H1 (cell line): ENCODE results near the gene PIP5K1C. TPM values are rescaled to one million over a fixed set of nuclear protein-coding genes. Genes with fewer than 3 reads are reported as not detected.

Experiments used
- CTCF ChIA-PET: fragments of 300-600 bp; sonication (Branson Sonifier 250); formaldehyde crosslinking; loops from one replicate; lab custom pipeline; 2021; ENCODE audit not compliant: partially characterized antibody; lab: Charles Lee
- POLR2A ChIA-PET: fragments of 300-600 bp; sonication (Branson Sonifier 250); formaldehyde crosslinking; loops from one replicate; lab custom pipeline; 2021; ENCODE audit warnings: inconsistent platforms; ENCODE audit not compliant: partially characterized antibody; lab: Charles Lee
- DNase-seq, 2 experiments: peaks; one replicate each; pipeline versions ENCODE4 v3.0.0 to v3.0.0-alpha.2; 2010 to 2022; ENCODE audit warnings: low spot score in 2 of 2, low read depth in 1 of 2, mixed read lengths in 1 of 2
- FAIRE-seq: peaks from 2 replicates; lab custom pipeline; 2011; peaks lifted over from hg19 to GRCh38; lab: Jason Lieb, UNC
- H2AFZ ChIP-seq: 2 replicates; pipeline ENCODE4 v1.8.1; 2012; ENCODE audit warnings: low read length, inconsistent platforms
- H2AK5ac ChIP-seq: 2 replicates; pipeline ENCODE4 v1.6.1; 2013; ENCODE audit warnings: low read depth, low read length
- H2BK120ac ChIP-seq: replicated peaks from 2 replicates; pipeline ENCODE3; 2013; ENCODE audit warnings: low read depth, low read length, inconsistent platforms
- H2BK12ac ChIP-seq: 2 replicates; pipeline ENCODE4 v1.6.1; 2013; ENCODE audit warnings: low read depth, low read length
- H2BK15ac ChIP-seq: 2 replicates; pipeline ENCODE4 v1.6.1; 2013; ENCODE audit warnings: low read length
- H2BK20ac ChIP-seq: 2 replicates; pipeline ENCODE4 v1.6.1; 2013; ENCODE audit warnings: low read length
- H2BK5ac ChIP-seq: 2 replicates; pipeline ENCODE4 v1.6.1; 2013; ENCODE audit warnings: low read depth, low read length
- H3K14ac ChIP-seq: 2 replicates; pipeline ENCODE4 v1.6.1; 2013; ENCODE audit warnings: inconsistent platforms; ENCODE audit not compliant: insufficient read length
- H3K18ac ChIP-seq: 2 replicates; pipeline ENCODE4 v1.6.1; 2013; ENCODE audit warnings: low read length; ENCODE audit errors: extremely low read depth
- H3K23ac ChIP-seq: 2 replicates; pipeline ENCODE4 v1.6.1; 2013; ENCODE audit warnings: inconsistent platforms; ENCODE audit not compliant: insufficient read length
- H3K23me2 ChIP-seq: 2 replicates; pipeline ENCODE4 v1.6.1; 2013; ENCODE audit warnings: low read depth, low read length
- H3K27ac ChIP-seq: 2 replicates; pipeline ENCODE4 v1.6.1; 2011; ENCODE audit warnings: low read depth, low read length, inconsistent platforms
- H3K27me3 ChIP-seq, 4 experiments: replicated peaks in 1 of 4; 1 replicate in 1 of 4; 2 replicates in 3 of 4; pipeline versions ENCODE4 v1.6.1 to v1.8.1; 2011 to 2013; ENCODE audit warnings: low read length in 3 of 4, mild to moderate bottlenecking in 3 of 4, inconsistent platforms in 2 of 4, mixed read lengths in 2 of 4, moderate library complexity in 1 of 4; ENCODE audit not compliant: control insufficient read depth in 3 of 4, insufficient read depth in 3 of 4; ENCODE audit errors: extremely low read depth in 1 of 4
- H3K36me3 ChIP-seq, 4 experiments: 2 replicates each; pipeline versions ENCODE4 v1.6.1 to v1.8.1; 2011 to 2013; ENCODE audit warnings: mild to moderate bottlenecking in 4 of 4, low read length in 3 of 4, moderate library complexity in 2 of 4, control low read depth in 1 of 4, inconsistent platforms in 1 of 4; ENCODE audit not compliant: insufficient read depth in 4 of 4, control insufficient read depth in 2 of 4
- H3K4ac ChIP-seq: replicated peaks from 2 replicates; pipeline ENCODE3; 2013; ENCODE audit warnings: low read length, low read depth, mixed read lengths, inconsistent platforms; ENCODE audit not compliant: insufficient read length
- H3K4me1 ChIP-seq, 4 experiments: replicated peaks in 1 of 4; 1 replicate in 1 of 4; 2 replicates in 3 of 4; pipeline versions ENCODE4 v1.6.1 to v1.8.1; 2011 to 2013; ENCODE audit warnings: low read length in 3 of 4, inconsistent platforms in 2 of 4, mixed read lengths in 1 of 4; ENCODE audit not compliant: insufficient read depth in 4 of 4, control insufficient read depth in 3 of 4
- H3K4me2 ChIP-seq, 2 experiments: 2 replicates each; pipeline versions ENCODE4 v1.6.1 to v1.8.1; 2011 to 2013; ENCODE audit warnings: low read depth in 2 of 2, low read length in 2 of 2, control low read depth in 1 of 2, inconsistent platforms in 1 of 2, mild to moderate bottlenecking in 1 of 2; ENCODE audit not compliant: insufficient read depth in 1 of 2
- H3K4me3 ChIP-seq, 4 experiments: fragments of 200-600, 300-600 bp in 1 of 4; sonication (generic), shearing (Covaris generic), sonication (Bioruptor Twin) in 1 of 4; 2 replicates each; pipeline versions ENCODE4 v1.5.1 to v1.8.1; 2011 to 2016; ENCODE audit warnings: low read length in 4 of 4, low read depth in 3 of 4, control low read depth in 2 of 4, inconsistent platforms in 2 of 4, mild to moderate bottlenecking in 2 of 4, mixed read lengths in 1 of 4, moderate library complexity in 1 of 4; ENCODE audit not compliant: insufficient read depth in 2 of 4; ENCODE audit errors: extremely low read depth in 1 of 4
- H3K56ac ChIP-seq: replicated peaks from 2 replicates; pipeline ENCODE3; 2013; ENCODE audit warnings: low read depth, mild to moderate bottlenecking, mixed read lengths, low read length, inconsistent platforms; ENCODE audit not compliant: insufficient read length
- H3K79me1 ChIP-seq: 2 replicates; pipeline ENCODE4 v1.6.1; 2013; ENCODE audit warnings: low read depth, low read length, control low read depth
- H3K79me2 ChIP-seq, 2 experiments: 2 replicates each; pipeline versions ENCODE4 v1.6.1 to v1.8.1; 2012 to 2013; ENCODE audit warnings: low read length in 2 of 2, mild to moderate bottlenecking in 2 of 2, inconsistent platforms in 1 of 2; ENCODE audit not compliant: insufficient read depth in 2 of 2, control insufficient read depth in 1 of 2
- H3K9ac ChIP-seq, 4 experiments: replicated peaks in 1 of 4; 1 replicate in 1 of 4; 2 replicates in 3 of 4; pipeline versions ENCODE4 v1.6.1 to v1.8.1; 2011 to 2013; ENCODE audit warnings: low read depth in 3 of 4, low read length in 3 of 4, control low read depth in 2 of 4, mild to moderate bottlenecking in 2 of 4, moderate library complexity in 2 of 4, inconsistent platforms in 1 of 4; ENCODE audit errors: extremely low read depth in 1 of 4
- H3K9me3 ChIP-seq, 2 experiments: 2 replicates each; pipeline versions ENCODE4 v1.6.1 to v1.8.1; 2012 to 2013; ENCODE audit warnings: mild to moderate bottlenecking in 2 of 2, moderate library complexity in 2 of 2, control low read depth in 1 of 2, inconsistent platforms in 1 of 2, low read depth in 1 of 2, low read length in 1 of 2, mixed read lengths in 1 of 2; ENCODE audit not compliant: insufficient read depth in 2 of 2
- H4K20me1 ChIP-seq, 2 experiments: replicated peaks in 1 of 2; 2 replicates each; pipeline versions ENCODE3 to v1.8.1; 2011 to 2013; ENCODE audit warnings: inconsistent platforms in 2 of 2, low read length in 2 of 2, mild to moderate bottlenecking in 1 of 2; ENCODE audit not compliant: insufficient read depth in 2 of 2, control insufficient read depth in 1 of 2
- H4K5ac ChIP-seq: 2 replicates; pipeline ENCODE4 v1.6.1; 2013; ENCODE audit warnings: low read length, low read depth, mixed read lengths, inconsistent platforms; ENCODE audit not compliant: insufficient read length
- H4K8ac ChIP-seq: 2 replicates; pipeline ENCODE4 v1.8.0; 2013; ENCODE audit warnings: mild to moderate bottlenecking, moderate library complexity, low read length, inconsistent platforms; ENCODE audit not compliant: insufficient read depth; ENCODE audit errors: extremely low read depth
- H4K91ac ChIP-seq: replicated peaks from 2 replicates; pipeline ENCODE3; 2013; ENCODE audit warnings: low read length, mixed read lengths, inconsistent platforms; ENCODE audit not compliant: insufficient read length
- CHD1 ChIP-seq: IDR thresholded peaks from 2 replicates; pipeline ENCODE4 v1.6.1; 2012; ENCODE audit warnings: low read depth, low read length, improper control_type of control experiment
- EGR1 ChIP-seq: IDR thresholded peaks from 2 replicates; pipeline ENCODE4 v1.6.1; 2011; ENCODE audit warnings: low read depth, low read length, borderline replicate concordance
- GTF2F1 ChIP-seq: IDR thresholded peaks from 2 replicates; pipeline ENCODE4 v1.6.1; 2012; ENCODE audit warnings: low read depth, low read length, improper control_type of control experiment, borderline replicate concordance
- JUN ChIP-seq: IDR thresholded peaks from 2 replicates; pipeline ENCODE4 v1.6.1; 2011; ENCODE audit warnings: low read depth, mild to moderate bottlenecking, improper control_type of control experiment, low read length
- KDM5A ChIP-seq: fragments of 200-600 bp; IDR thresholded peaks from 2 replicates; pipeline ENCODE4 v1.7.1; 2012; ENCODE audit warnings: mild to moderate bottlenecking, low read length, inconsistent platforms, mixed read lengths
- NANOG ChIP-seq: IDR thresholded peaks from 2 replicates; pipeline ENCODE4 v1.6.1; 2011; ENCODE audit warnings: low read length, low read depth, mild to moderate bottlenecking, inconsistent platforms; ENCODE audit not compliant: insufficient read depth, poor library complexity, severe bottlenecking
- RAD21 ChIP-seq, 2 experiments: IDR thresholded peaks in 1 of 2; conservative IDR thresholded peaks in 1 of 2; 2 replicates each; pipeline ENCODE4 v1.6.1; 2011; ENCODE audit warnings: low read depth in 2 of 2, low read length in 2 of 2, improper control_type of control experiment in 1 of 2, inconsistent platforms in 1 of 2, mild to moderate bottlenecking in 1 of 2, moderate library complexity in 1 of 2
- RNF2 ChIP-seq: fragments of 200-900, 300-1000 bp; sonication (generic); IDR thresholded peaks from 2 replicates; pipeline ENCODE4 v1.7.1; 2016; ENCODE audit warnings: borderline replicate concordance, low read depth, mild to moderate bottlenecking, antibody characterized with exemption, low read length; ENCODE audit not compliant: poor library complexity, severe bottlenecking; ENCODE audit errors: missing control alignments
- SP2 ChIP-seq: IDR thresholded peaks from 2 replicates; pipeline ENCODE4 v1.6.1; 2012; ENCODE audit warnings: mild to moderate bottlenecking, low read length, inconsistent platforms
- YY1 ChIP-seq: IDR thresholded peaks from 2 replicates; pipeline ENCODE4 v1.6.1; 2011; ENCODE audit warnings: low read depth, mild to moderate bottlenecking, low read length
- WGBS, 2 experiments: shearing (Covaris generic) in 1 of 2; methylation state at CpG; one replicate each; pipeline versions ENCODE4 v1.1.6 to v1.1.7; 2013 to 2015; ENCODE audit warnings: low lambda C conversion rate in 2 of 2, mixed read lengths in 2 of 2, inconsistent platforms in 1 of 2, low coverage in 1 of 2, missing lambda C conversion rate in 1 of 2; ENCODE audit not compliant: insufficient replicate concordance in 2 of 2, insufficient coverage in 1 of 2, insufficient read length in 1 of 2; ENCODE audit errors: extremely low coverage in 1 of 2, missing lambda C conversion rate in 1 of 2; 5-methylcytosine and 5-hydroxymethylcytosine counted together
- polyA plus RNA-seq, 7 experiments: library from polyadenylated mRNA; depleted of rRNA in 3 of 7; stranded (reverse) in 5 of 7; unstranded in 2 of 7; fragments of >200 nt in 5 of 7; fragments of 200-250 nt in 2 of 7; gene quantifications; 1 replicate in 5 of 7; 2 replicates in 1 of 7; 4 replicates in 1 of 7; pipeline versions ENCODE4 v1.2.1 to v1.2.3, GENCODE V29; 2011 to 2013; ENCODE audit warnings: missing spikeins in 2 of 7, mixed read lengths in 2 of 7
- total RNA-seq: library from RNA; stranded (reverse); fragmentation: NEBNext Ultra II Directional; extraction: Animal tissue kit (Norgen Biotek cat#: 25700); gene quantifications from 2 replicates; pipeline ENCODE4 v1.2.1, GENCODE V29; 2021
- TF ChIP-seq, protein P1 (sequence below): IDR thresholded peaks from 2 replicates; pipeline ENCODE4 v1.6.1; 2011; ENCODE audit warnings: low read length, improper control_type of control experiment

The PIP5K1C gene
- total and polyA plus RNA-seq, 2 of the 8 experiments (the other 6 are each of a cell fraction or from before 2014, with no cell fraction given): 10.6 to 32.9 TPM

DNA sequence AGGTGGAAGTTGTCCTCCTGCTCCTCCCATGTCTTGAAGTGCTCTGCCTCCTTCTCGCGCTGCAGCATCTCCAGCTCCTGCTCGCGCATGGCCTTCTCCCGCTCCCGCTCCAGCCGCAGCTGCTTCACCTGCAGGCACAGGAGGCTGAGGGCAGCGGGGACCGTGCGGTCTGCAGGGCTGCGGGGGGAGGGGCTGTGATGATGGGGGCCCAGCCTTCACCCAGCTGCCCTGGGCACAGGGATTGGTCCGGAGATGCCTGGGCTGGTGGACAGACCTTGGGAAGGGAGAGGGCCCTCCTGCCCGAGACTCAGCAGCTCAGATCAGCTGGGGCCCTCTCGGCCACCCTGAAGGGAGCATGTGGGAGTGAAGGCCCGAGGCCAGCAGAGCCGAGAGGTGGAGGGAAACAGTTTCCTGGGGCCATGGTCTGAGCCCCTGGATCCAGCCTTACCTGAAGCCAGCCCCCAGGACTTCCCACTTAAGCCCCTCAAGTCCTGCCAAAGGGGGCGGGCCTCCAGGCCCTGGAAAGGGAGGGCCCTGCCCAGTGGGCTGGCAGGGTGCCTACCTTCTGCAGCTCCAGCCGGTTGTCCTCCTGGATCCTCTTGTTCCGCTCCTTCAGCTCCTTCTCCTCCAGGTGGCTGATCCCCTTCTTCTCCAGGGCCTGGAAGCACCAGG lies 80.0 kb downstream of the PIP5K1C start:
- Histone ChIP-seq H3K18ac (no peak overlapping the region), H3K27ac (no peak overlapping the region), H2BK12ac (no peak overlapping the region), H4K5ac (no peak overlapping the region), H3K4ac (no peak overlapping the region), H2BK5ac (no peak overlapping the region), H2BK120ac (no peak overlapping the region), H2AFZ (no peak overlapping the region), H3K56ac (no peak overlapping the region), H3K9ac (no peak overlapping the region), H4K8ac (no peak overlapping the region), H4K20me1 (peaks cover 0 to 12% of the 10 kb centered on the region in 2 experiments), H3K23ac (no peak overlapping the region), H3K79me1 (peaks cover 7% of the 10 kb centered on the region), H2BK20ac (no peak overlapping the region), H3K36me3 (peaks cover 2 to 5% (median 3%) of the 10 kb centered on the region in 4 experiments; a peak in 4 of 8 replicates), H3K23me2 (no peaks in the 10 kb centered on the region), H3K79me2 (peaks cover under 1 to 11% of the 10 kb centered on the region in 2 experiments; a peak in 3 of 4 replicates), H3K4me2 (no peak overlapping the region), H2BK15ac (no peak overlapping the region), H3K4me3 (no peak overlapping the region), H2AK5ac (no peak overlapping the region), H3K14ac (no peak overlapping the region), H3K27me3 (no peaks in the 10 kb centered on the region), H3K9me3 (no peaks in the 10 kb centered on the region), H4K91ac (no peak overlapping the region), H3K4me1 (peaks cover 0 to 3% (median under 1%) of the 10 kb centered on the region in 4 experiments; a peak in 4 of 7 replicates)
- DNase-seq (no peak), FAIRE-seq (no peak)
- CTCF ChIA-PET: interaction anchor here (0.6 to 7.3 kb wide), 9 partner anchors 9 to 84 kb away, joined by 3 to 38 read pairs (median 4); partner anchors contain the start of genes GIPC3 and TBXA2R
- 84% methylated on average over 10 of the region's 19 CpGs; no CpG with 5 or more reads in 1 of the 2 experiments for WGBS, 2 experiments
- POLR2A ChIA-PET: interaction anchor here (0.8 to 1.4 kb wide), 3 partner anchors 12 to 119 kb away, joined by 3 to 6 read pairs (median 3); partner anchors contain the start of gene DOHH
- TF ChIP-seq KDM5A (no peak), GTF2F1 (no peak), SP2 (no peak), EGR1 (no peak), RAD21 (IDR thresholded peaks at IDR 0.05 in 1 of 2, conservative IDR thresholded peaks at IDR 0.05 in 1 of 2; ENCODE audit: low read depth in 2 of 2, low read length in 2 of 2) (no peak), YY1 (no peak), RNF2 (no peak), JUN (no peak), NANOG (no peak), CHD1 (no peak)
- TF ChIP-seq, protein P1, sequence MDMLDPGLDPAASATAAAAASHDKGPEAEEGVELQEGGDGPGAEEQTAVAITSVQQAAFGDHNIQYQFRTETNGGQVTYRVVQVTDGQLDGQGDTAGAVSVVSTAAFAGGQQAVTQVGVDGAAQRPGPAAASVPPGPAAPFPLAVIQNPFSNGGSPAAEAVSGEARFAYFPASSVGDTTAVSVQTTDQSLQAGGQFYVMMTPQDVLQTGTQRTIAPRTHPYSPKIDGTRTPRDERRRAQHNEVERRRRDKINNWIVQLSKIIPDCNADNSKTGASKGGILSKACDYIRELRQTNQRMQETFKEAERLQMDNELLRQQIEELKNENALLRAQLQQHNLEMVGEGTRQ: no peak
